ENCODE data around the gene PNMA6E. TPM values are rescaled to one million over a fixed set of nuclear protein-coding genes. Genes with fewer than 3 reads are reported as not detected.
"Not testable (repeated sequence)": the region's sequence is repeated elsewhere in the genome, so short reads cannot be mapped to it uniquely, and the experiment has no call there.

The PNMA6E gene
- total RNA-seq, 1 donor from 2014 or later, result not detected

DNA sequence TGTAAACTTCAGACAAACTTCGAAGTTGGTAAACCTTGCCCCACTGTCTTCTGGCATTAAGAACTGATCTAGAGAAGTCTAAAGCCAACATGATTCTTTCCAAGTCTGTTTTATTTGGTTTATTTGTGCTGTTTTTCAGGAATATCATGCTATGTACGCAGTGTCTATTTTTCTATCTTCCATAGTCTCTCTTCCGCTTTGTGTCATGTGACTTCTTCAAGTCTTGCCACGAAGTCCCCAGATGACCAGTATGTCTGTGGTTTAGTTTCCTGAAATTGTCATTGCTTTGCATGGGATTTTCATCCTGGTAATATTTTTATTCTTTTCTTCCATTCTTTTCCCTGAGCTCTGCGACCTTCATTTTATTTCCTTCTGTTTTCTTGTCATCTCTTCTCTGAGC is 15.1 kb downstream of the PNMA6E start:
- no peaks in the 10 kb centered on the region for H3K27me3 Mint-ChIP-seq (ENCODE audit: low read depth, unreplicated experiment)

DNA sequence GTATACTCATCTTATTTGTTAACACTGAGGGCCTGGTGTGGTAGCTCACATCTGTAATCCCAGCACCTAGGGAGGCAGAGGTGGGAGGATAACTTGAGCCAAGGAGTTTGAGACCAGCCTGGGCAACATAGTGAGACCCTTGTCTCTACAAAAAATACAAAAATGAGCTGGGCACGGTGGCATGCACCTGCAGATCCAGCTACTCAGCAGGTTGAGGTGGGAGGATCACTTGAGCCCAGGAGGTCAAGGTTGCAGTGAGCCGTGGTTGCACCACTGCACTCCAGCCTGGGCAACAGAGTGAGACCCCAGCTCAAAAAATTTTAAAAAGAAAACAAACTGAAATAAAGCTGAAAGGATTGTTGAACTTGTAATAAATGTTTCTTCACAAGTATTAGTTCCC is 16.2 kb downstream of the PNMA6E start:
- not testable (repeated sequence) for H3K27ac Mint-ChIP-seq (ENCODE audit: unreplicated experiment); H3K27me3 Mint-ChIP-seq (ENCODE audit: low read depth, unreplicated experiment); H3K4me3 ChIP-seq (ENCODE audit: insufficient read depth, low read depth, low read length); H2AFZ ChIP-seq (ENCODE audit: low read depth, low read length); H3K4me3 Mint-ChIP-seq (ENCODE audit: unreplicated experiment); H3K4me1 ChIP-seq (ENCODE audit: insufficient read depth, low read length); FAIRE-seq; H3K4me2 ChIP-seq (ENCODE audit: low read length); H3K36me3 ChIP-seq (ENCODE audit: insufficient read depth, low read length); H3K27me3 ChIP-seq (ENCODE audit: insufficient read depth, low read length); H3K79me2 ChIP-seq (ENCODE audit: insufficient read depth, low read length); H3K9me3 Mint-ChIP-seq (ENCODE audit: unreplicated experiment); H4K20me1 ChIP-seq (ENCODE audit: insufficient read depth, low read length); DNase-seq (ENCODE audit: low read depth); H3K9me3 ChIP-seq (ENCODE audit: insufficient read depth, low read depth, low read length); H3K4me1 Mint-ChIP-seq (ENCODE audit: low read depth, unreplicated experiment); H3K27ac ChIP-seq (ENCODE audit: low read depth, low read length); H3K36me3 Mint-ChIP-seq (ENCODE audit: low read depth, unreplicated experiment); H3K9ac ChIP-seq (ENCODE audit: low read length)

More for the DNA sequence above, 15.1 kb downstream of the PNMA6E start:
- Mint-ChIP-seq H3K9me3 (ENCODE audit: unreplicated experiment) (no peaks in the 10 kb centered on the region), H3K36me3 (ENCODE audit: low read depth, unreplicated experiment) (no peaks in the 10 kb centered on the region), H3K27ac (ENCODE audit: unreplicated experiment) (no peak overlapping the region), H3K4me1 (ENCODE audit: low read depth, unreplicated experiment) (peaks cover 2% of the 10 kb centered on the region), H3K4me3 (ENCODE audit: unreplicated experiment) (no peak overlapping the region)
- Histone ChIP-seq H3K9ac (ENCODE audit: low read length) (no peak overlapping the region), H3K4me3 (ENCODE audit: insufficient read depth, low read depth, low read length) (no peak overlapping the region), H3K27me3 (ENCODE audit: insufficient read depth, low read length) (no peaks in the 10 kb centered on the region), H3K27ac (ENCODE audit: low read depth, low read length) (no peak overlapping the region), H3K4me1 (ENCODE audit: insufficient read depth, low read length) (peaks cover 7% of the 10 kb centered on the region), H2AFZ (ENCODE audit: low read depth, low read length) (no peak overlapping the region), H3K4me2 (ENCODE audit: low read length) (no peak overlapping the region), H3K79me2 (ENCODE audit: insufficient read depth, low read length) (no peaks in the 10 kb centered on the region), H4K20me1 (ENCODE audit: insufficient read depth, low read length) (no peaks in the 10 kb centered on the region), H3K36me3 (ENCODE audit: insufficient read depth, low read length) (no peaks in the 10 kb centered on the region), H3K9me3 (ENCODE audit: insufficient read depth, low read depth, low read length) (no peaks in the 10 kb centered on the region)
- FAIRE-seq (peak; percentile 55), DNase-seq (ENCODE audit: low read depth) (no peak)
- TF ChIP-seq CTCF (IDR thresholded peaks at IDR 0.05; ENCODE audit: insufficient read depth, low read depth, low read length), result no peak

DNA sequence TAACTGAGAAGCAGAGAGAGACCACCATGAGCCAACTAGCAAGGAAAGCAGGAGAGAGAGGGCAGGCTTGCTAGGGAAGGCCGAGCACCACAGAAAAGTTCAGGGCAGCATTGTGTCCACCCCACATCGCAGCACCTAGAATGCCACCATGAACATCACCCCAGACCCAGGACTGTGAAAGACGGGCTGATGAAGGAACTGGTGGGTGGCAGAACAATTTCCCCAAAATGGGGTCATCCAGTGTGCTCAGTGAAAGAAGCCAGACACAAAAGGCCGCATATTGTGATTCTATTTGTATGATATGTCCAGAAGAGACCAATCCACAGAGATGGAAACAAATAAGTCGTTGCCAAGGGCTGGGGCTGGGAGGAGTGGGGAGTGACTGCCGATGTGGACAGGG is 16.8 kb downstream of the PNMA6E start:
- Histone ChIP-seq H3K27me3 (ENCODE audit: insufficient read depth, low read length) (no peaks in the 10 kb centered on the region), H3K4me1 (ENCODE audit: insufficient read depth, low read length) (peaks cover 7% of the 10 kb centered on the region), H3K9me3 (ENCODE audit: insufficient read depth, low read depth, low read length) (no peaks in the 10 kb centered on the region), H3K36me3 (ENCODE audit: insufficient read depth, low read length) (no peaks in the 10 kb centered on the region), H2AFZ (ENCODE audit: low read depth, low read length) (no peak overlapping the region), H3K4me2 (ENCODE audit: low read length) (no peak overlapping the region), H3K27ac (ENCODE audit: low read depth, low read length) (no peak overlapping the region), H3K4me3 (ENCODE audit: insufficient read depth, low read depth, low read length) (no peak overlapping the region), H3K9ac (ENCODE audit: low read length) (no peak overlapping the region), H4K20me1 (ENCODE audit: insufficient read depth, low read length) (no peaks in the 10 kb centered on the region), H3K79me2 (ENCODE audit: insufficient read depth, low read length) (no peaks in the 10 kb centered on the region)
- TF ChIP-seq CTCF (IDR thresholded peaks at IDR 0.05; ENCODE audit: insufficient read depth, low read depth, low read length) (no peak), EZH2 (IDR thresholded peaks at IDR 0.05; ENCODE audit: insufficient read depth, low read length) (no peak)
- no peaks in the 10 kb centered on the region for H3K9me3 Mint-ChIP-seq (ENCODE audit: unreplicated experiment)
- DNase-seq (ENCODE audit: low read depth) (no peak), FAIRE-seq (no peak)
- H3K36me3 Mint-ChIP-seq (ENCODE audit: low read depth, unreplicated experiment), result no peaks in the 10 kb centered on the region
- H3K4me3 Mint-ChIP-seq (ENCODE audit: unreplicated experiment), result no peak overlapping the region
- no peak overlapping the region for H3K27ac Mint-ChIP-seq (ENCODE audit: unreplicated experiment)
- H3K27me3 Mint-ChIP-seq (ENCODE audit: low read depth, unreplicated experiment), result no peaks in the 10 kb centered on the region
- peaks cover 2% of the 10 kb centered on the region for H3K4me1 Mint-ChIP-seq (ENCODE audit: low read depth, unreplicated experiment)

All from astrocyte (in vitro differentiated cells and primary cell).